Hepatocyte (in vitro differentiated cells): ENCODE data around the gene TMEM250.

Experiments used
- EZH2 ChIP-seq: fragments of 200-600 bp; sonication (generic); IDR thresholded peaks from 2 replicates; pipeline ENCODE4 v1.6.1; 2016; ENCODE audit warnings: antibody characterized with exemption, mild to moderate bottlenecking, borderline replicate concordance
- EZH2phosphoT487 ChIP-seq: fragments of 200-600 bp; sonication (generic); IDR thresholded peaks from one replicate; pipeline ENCODE4 v1.6.1; 2018; ENCODE audit warnings: antibody characterized with exemption, mild to moderate bottlenecking, low read depth, moderate library complexity; ENCODE audit not compliant: unreplicated experiment, severe bottlenecking
- TF ChIP-seq, protein P1 (sequence below): fragments of 200-600 bp; sonication (generic); IDR thresholded peaks from 2 replicates; pipeline ENCODE4 v1.5.1; 2016; ENCODE audit warnings: antibody characterized with exemption, mild to moderate bottlenecking; ENCODE audit not compliant: poor library complexity

DNA sequence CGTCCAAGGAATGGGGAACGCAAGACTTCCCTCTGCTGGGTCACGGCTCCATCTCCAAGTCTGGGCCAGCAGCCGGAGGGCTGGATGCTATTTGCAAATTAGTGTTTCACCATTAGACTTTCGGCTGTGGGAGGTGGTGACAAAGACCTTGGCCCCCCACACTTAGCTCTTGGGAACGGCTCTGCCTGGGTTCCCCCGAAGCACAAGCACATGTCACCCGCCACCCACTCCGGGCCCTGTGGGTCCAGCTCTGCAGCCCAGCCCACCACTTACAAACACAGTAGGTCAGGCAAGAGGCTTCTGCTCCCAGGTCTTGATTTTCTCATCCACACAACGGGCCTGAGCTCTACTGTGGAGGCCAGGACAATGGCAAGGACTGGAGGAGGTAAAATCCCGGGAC, 25.8 kb upstream of the TMEM250 start:
- TF ChIP-seq, protein P1, sequence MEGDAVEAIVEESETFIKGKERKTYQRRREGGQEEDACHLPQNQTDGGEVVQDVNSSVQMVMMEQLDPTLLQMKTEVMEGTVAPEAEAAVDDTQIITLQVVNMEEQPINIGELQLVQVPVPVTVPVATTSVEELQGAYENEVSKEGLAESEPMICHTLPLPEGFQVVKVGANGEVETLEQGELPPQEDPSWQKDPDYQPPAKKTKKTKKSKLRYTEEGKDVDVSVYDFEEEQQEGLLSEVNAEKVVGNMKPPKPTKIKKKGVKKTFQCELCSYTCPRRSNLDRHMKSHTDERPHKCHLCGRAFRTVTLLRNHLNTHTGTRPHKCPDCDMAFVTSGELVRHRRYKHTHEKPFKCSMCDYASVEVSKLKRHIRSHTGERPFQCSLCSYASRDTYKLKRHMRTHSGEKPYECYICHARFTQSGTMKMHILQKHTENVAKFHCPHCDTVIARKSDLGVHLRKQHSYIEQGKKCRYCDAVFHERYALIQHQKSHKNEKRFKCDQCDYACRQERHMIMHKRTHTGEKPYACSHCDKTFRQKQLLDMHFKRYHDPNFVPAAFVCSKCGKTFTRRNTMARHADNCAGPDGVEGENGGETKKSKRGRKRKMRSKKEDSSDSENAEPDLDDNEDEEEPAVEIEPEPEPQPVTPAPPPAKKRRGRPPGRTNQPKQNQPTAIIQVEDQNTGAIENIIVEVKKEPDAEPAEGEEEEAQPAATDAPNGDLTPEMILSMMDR: no peak
- TF ChIP-seq EZH2phosphoT487: no peak
- no peak for TF ChIP-seq EZH2
